ENCODE measurements around the gene FBXO31.

DNA sequence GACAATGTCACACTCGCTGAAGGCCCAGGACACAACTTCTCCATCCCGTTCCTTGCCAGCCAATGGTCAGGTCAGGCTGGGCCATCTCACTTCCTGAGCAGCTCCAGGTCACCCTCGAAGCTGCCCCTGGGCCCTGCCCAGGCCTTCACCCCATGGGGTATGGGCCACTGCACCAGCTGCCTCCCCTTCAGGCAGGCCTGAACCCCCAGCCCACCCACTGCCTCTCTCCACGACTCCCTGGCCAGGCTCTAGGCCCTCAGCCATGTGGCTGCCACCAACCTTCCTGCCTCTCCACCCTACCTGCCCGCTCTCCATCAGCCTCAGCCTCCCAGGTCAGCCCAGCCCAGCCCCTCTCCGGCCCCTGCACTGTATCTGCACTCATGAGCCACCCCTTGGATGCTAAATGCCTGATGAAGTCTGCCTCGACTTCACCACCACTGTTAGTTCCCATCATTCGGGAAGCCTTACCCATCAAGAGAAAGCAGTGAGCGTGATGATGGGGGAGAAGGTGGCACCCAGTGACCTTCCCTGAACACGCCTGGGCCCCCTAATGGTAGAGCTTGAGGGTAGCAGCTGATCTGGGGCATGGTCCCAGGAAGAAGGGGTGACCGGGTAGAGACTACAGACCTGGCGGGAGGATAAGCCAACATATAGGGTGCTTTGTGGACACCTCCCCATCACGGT is 35.5 kb downstream of the FBXO31 start:
- TF ChIP-seq ZNF274 (IDR thresholded peaks at IDR 0.05; ENCODE audit: low read depth, low read length), result no peak
- no peak for TF ChIP-seq YY1 (IDR thresholded peaks at IDR 0.05; ENCODE audit: insufficient read depth, insufficient read length)
